GM23338 (cell line): ENCODE results near the gene SASH1. TPM values are rescaled to one million over a fixed set of nuclear protein-coding genes. Genes with fewer than 3 reads are reported as not detected.
A peak's percentile ranks its signal among the peaks of the same experiment; 100 is the strongest.

Experiments
- ATAC-seq: fragments of 200-7000 bp; cut with Tn5 transposase; 3 replicates; pipeline ENCODE4 v1.9.1; 2020
- DNase-seq: peaks from one replicate; pipeline ENCODE4 v3.0.0-alpha.2; 2015; ENCODE audit warnings: low spot score
- H2AFZ ChIP-seq: fragments of 200-600 bp; sonication (generic); 2 replicates; pipeline ENCODE4 v1.8.0; 2016; ENCODE audit warnings: antibody characterized with exemption, mild to moderate bottlenecking, moderate library complexity
- H3F3A ChIP-seq: fragments of 200-600 bp; sonication (generic); replicated peaks from 2 replicates; pipeline ENCODE4 v1.8.0; 2017; ENCODE audit warnings: antibody characterized with exemption, mixed run types, low read depth
- H3K27ac ChIP-seq: fragments of 200-600 bp; sonication (generic); 2 replicates; pipeline ENCODE4 v1.6.1; 2016; ENCODE audit warnings: low read depth
- H3K27me3 ChIP-seq: fragments of 200-600 bp; sonication (generic); 2 replicates; pipeline ENCODE4 v1.8.0; 2016; ENCODE audit warnings: mild to moderate bottlenecking, mixed run types, moderate library complexity; ENCODE audit not compliant: insufficient read depth
- H3K36me3 ChIP-seq: fragments of 200-600 bp; sonication (generic); 2 replicates; pipeline ENCODE4 v1.8.0; 2016; ENCODE audit warnings: mild to moderate bottlenecking; ENCODE audit not compliant: insufficient read depth
- H3K4me1 ChIP-seq: fragments of 200-600 bp; sonication (generic); 2 replicates; pipeline ENCODE4 v1.8.0; 2016; ENCODE audit warnings: mild to moderate bottlenecking, moderate library complexity; ENCODE audit not compliant: insufficient read depth
- H3K4me2 ChIP-seq: fragments of 200-600 bp; sonication (generic); 2 replicates; pipeline ENCODE4 v1.7.1; 2017; ENCODE audit warnings: mixed run types
- H3K4me3 ChIP-seq: fragments of 200-600 bp; sonication (generic); 2 replicates; pipeline ENCODE4 v1.6.1; 2016; ENCODE audit warnings: mixed run types
- H3K79me2 ChIP-seq: fragments of 200-600 bp; sonication (generic); replicated peaks from 2 replicates; pipeline ENCODE4 v1.8.0; 2017; ENCODE audit warnings: mild to moderate bottlenecking; ENCODE audit not compliant: insufficient read depth
- H3K9me2 ChIP-seq: fragments of 200-600 bp; sonication (generic); 2 replicates; pipeline ENCODE4 v1.8.0; 2017; ENCODE audit not compliant: insufficient read depth
- H4K20me1 ChIP-seq: fragments of 200-600 bp; sonication (generic); replicated peaks from 2 replicates; pipeline ENCODE4 v1.8.0; 2017; ENCODE audit warnings: mild to moderate bottlenecking; ENCODE audit not compliant: insufficient read depth
- H3K27ac Mint-ChIP-seq: 2 replicates; pipeline ENCODE4 v1.8.0; 2020; ENCODE audit warnings: inconsistent platforms, mild to moderate bottlenecking, moderate library complexity, mixed read lengths
- H3K27me3 Mint-ChIP-seq: 3 replicates; pipeline ENCODE4 v1.8.0; 2022; ENCODE audit warnings: low read depth, mild to moderate bottlenecking, moderate library complexity, mixed read lengths, inconsistent platforms; ENCODE audit not compliant: insufficient read depth, poor library complexity
- H3K36me3 Mint-ChIP-seq: 3 replicates; pipeline ENCODE4 v1.8.0; 2021; ENCODE audit warnings: low read depth, mild to moderate bottlenecking, inconsistent platforms, moderate library complexity, mixed read lengths
- H3K4me1 Mint-ChIP-seq: 3 replicates; pipeline ENCODE4 v1.8.0; 2020; ENCODE audit warnings: mild to moderate bottlenecking, inconsistent platforms, mixed read lengths
- H3K4me3 Mint-ChIP-seq: 3 replicates; pipeline ENCODE4 v1.8.0; 2021; ENCODE audit warnings: moderate library complexity, mild to moderate bottlenecking, inconsistent platforms, mixed read lengths
- H3K9me3 Mint-ChIP-seq: 3 replicates; pipeline ENCODE4 v1.8.0; 2020; ENCODE audit warnings: moderate library complexity, mild to moderate bottlenecking, inconsistent platforms, mixed read lengths
- CREB1 ChIP-seq: fragments of 250-450 bp; sonication (Bioruptor Pico); IDR thresholded peaks from 2 replicates; pipeline ENCODE4 v1.5.0; 2020; ENCODE audit warnings: low read depth, mild to moderate bottlenecking, moderate library complexity
- EZH2 ChIP-seq: fragments of 200-600 bp; sonication (generic); IDR thresholded peaks from one replicate; pipeline ENCODE4 v1.8.0; 2017; ENCODE audit warnings: antibody characterized with exemption, mild to moderate bottlenecking, low read depth; ENCODE audit not compliant: unreplicated experiment
- EZH2phosphoT487 ChIP-seq: fragments of 200-600 bp; sonication (generic); IDR thresholded peaks from one replicate; pipeline ENCODE4 v1.8.1; 2018; ENCODE audit warnings: antibody characterized with exemption; ENCODE audit not compliant: unreplicated experiment
- JUNB ChIP-seq: IDR thresholded peaks from one replicate; pipeline ENCODE4 v1.6.1; 2016; ENCODE audit warnings: antibody characterized with exemption; ENCODE audit not compliant: unreplicated experiment
- NANOG ChIP-seq: IDR thresholded peaks from 2 replicates; pipeline ENCODE4 v1.6.1; 2016; ENCODE audit warnings: antibody characterized with exemption, borderline replicate concordance
- POLR2AphosphoS5 ChIP-seq: IDR thresholded peaks from 2 replicates; pipeline ENCODE4 v1.6.1; 2016; ENCODE audit warnings: antibody characterized with exemption, low read depth
- STAT1 ChIP-seq: IDR thresholded peaks from one replicate; pipeline ENCODE4 v1.6.1; 2016; ENCODE audit warnings: antibody characterized with exemption; ENCODE audit not compliant: unreplicated experiment
- ZNF114 ChIP-seq: fragments of 250-450 bp; sonication (Bioruptor Pico); IDR thresholded peaks from 2 replicates; pipeline ENCODE4 v1.5.0; 2020; ENCODE audit warnings: mild to moderate bottlenecking, moderate library complexity
- ZNF331 ChIP-seq: fragments of 250-450 bp; sonication (Bioruptor Pico); IDR thresholded peaks from 2 replicates; pipeline ENCODE4 v1.5.0; 2020; ENCODE audit warnings: low read depth, mild to moderate bottlenecking, moderate library complexity
- polyA plus RNA-seq: library from polyadenylated mRNA; unstranded; fragments of >200 nt; fragmentation: Nextera tagmentation; extraction: Ambion mirVana; gene quantifications from 2 replicates; pipeline ENCODE4 v1.2.1, GENCODE V29; 2016
- total RNA-seq: library from RNA; depleted of rRNA; stranded (reverse); fragments of >200 nt; shearing (Covaris generic); gene quantifications from 2 replicates; pipeline ENCODE4 v1.2.3, GENCODE V29; 2014
- TF ChIP-seq, protein P1 (sequence below), 2 experiments: fragments of 200-600 bp in 1 of 2; sonication (generic) in 1 of 2; conservative IDR thresholded peaks; 2 replicates each; pipeline versions ENCODE4 v1.5.1 to v1.6.1; 2016 to 2017; ENCODE audit warnings: antibody characterized with exemption in 2 of 2, low read depth in 2 of 2, mild to moderate bottlenecking in 2 of 2, moderate library complexity in 1 of 2
- TF ChIP-seq, protein P2 (sequence below): fragments of 250-450 bp; sonication (Bioruptor Pico); IDR thresholded peaks from 2 replicates; pipeline ENCODE4 v1.5.0; 2020; ENCODE audit warnings: mild to moderate bottlenecking, moderate library complexity
- TF ChIP-seq, protein P3 (sequence below): IDR thresholded peaks from 2 replicates; pipeline ENCODE4 v1.6.1; 2016; ENCODE audit warnings: antibody characterized with exemption
- TF ChIP-seq, protein P4 (sequence below): IDR thresholded peaks from one replicate; pipeline ENCODE4 v1.6.1; 2018; ENCODE audit warnings: antibody characterized with exemption; ENCODE audit not compliant: unreplicated experiment

Gene SASH1
- total and polyA plus RNA-seq, 2 experiments from 2014 or later = 8.2 to 30.2 TPM

DNA sequence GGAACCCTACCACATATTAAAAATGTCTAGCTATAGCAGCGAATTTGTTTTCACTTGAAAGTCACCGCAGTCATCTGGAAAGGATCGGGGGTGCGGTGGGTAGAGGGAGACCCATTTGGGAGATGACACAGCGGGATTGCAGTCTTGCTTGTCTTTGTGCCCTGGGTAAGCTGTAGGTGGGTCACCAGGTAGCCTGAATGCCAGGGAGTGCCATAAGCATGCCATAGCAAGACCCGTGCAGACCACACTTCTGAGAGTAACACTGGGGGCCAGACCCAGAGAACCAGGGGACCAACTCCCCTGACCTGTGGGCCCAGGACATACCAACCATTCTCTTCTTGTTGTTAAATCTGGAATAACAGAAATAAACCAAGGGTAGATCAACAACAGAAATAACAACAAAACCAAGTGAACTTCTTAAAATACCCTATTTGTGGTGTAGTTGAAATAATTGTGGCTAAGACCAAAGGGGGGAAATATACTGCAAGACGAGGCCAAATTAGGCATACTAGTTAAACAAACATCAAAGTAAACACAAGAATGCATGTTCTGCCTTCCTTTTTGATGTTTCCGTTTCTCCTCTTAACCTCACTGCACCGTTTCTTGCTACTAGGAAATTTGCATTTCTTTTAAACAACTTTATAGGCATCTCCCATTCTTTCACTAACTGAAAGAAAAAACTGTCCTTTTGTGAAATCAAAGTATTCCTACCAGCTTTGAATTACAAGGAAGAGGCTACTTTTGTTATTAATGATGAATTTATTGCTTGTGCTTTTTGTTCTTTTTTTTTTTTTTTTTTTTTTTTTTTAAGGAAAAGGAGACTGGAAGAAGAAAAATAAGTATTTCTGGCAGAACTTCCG is 128.2 kb downstream of the SASH1 start:
- Mint-ChIP-seq H3K9me3 (no peaks in the 10 kb centered on the region), H3K36me3 (peaks cover 32% of the 10 kb centered on the region; the same call in 2 of the 3 replicates), H3K27ac (peak overlapping the region; percentile 53), H3K27me3 (no peaks in the 10 kb centered on the region), H3K4me1 (peaks cover 35% of the 10 kb centered on the region), H3K4me3 (no peak overlapping the region)
- H2AFZ ChIP-seq = no peak overlapping the region
- H3K79me2 ChIP-seq = no peaks in the 10 kb centered on the region
- H3K27me3 ChIP-seq = no peaks in the 10 kb centered on the region
- H3K9me2 ChIP-seq = no peaks in the 10 kb centered on the region; the same call in 1 of the 2 replicates
- peaks cover 30% of the 10 kb centered on the region for H3K4me1 ChIP-seq
- ATAC-seq (no peak), DNase-seq (no peak)
- 0 out of 2 replicates have a peak overlapping the region, but pooled peaks have one; percentile 60 for H3K27ac ChIP-seq
- no peak overlapping the region; the same call in 1 of the 2 replicates for H3K4me2 ChIP-seq
- H3K4me3 ChIP-seq = no peak overlapping the region
- TF ChIP-seq JUNB (no peak), EZH2phosphoT487 (no peak), EZH2 (no peak), POLR2AphosphoS5 (no peak), ZNF331 (CRISPR knock-in tag) (no peak), CREB1 (CRISPR knock-in tag) (no peak), ZNF114 (CRISPR knock-in tag) (no peak), NANOG (no peak), STAT1 (no peak)
- TF ChIP-seq, protein P1, sequence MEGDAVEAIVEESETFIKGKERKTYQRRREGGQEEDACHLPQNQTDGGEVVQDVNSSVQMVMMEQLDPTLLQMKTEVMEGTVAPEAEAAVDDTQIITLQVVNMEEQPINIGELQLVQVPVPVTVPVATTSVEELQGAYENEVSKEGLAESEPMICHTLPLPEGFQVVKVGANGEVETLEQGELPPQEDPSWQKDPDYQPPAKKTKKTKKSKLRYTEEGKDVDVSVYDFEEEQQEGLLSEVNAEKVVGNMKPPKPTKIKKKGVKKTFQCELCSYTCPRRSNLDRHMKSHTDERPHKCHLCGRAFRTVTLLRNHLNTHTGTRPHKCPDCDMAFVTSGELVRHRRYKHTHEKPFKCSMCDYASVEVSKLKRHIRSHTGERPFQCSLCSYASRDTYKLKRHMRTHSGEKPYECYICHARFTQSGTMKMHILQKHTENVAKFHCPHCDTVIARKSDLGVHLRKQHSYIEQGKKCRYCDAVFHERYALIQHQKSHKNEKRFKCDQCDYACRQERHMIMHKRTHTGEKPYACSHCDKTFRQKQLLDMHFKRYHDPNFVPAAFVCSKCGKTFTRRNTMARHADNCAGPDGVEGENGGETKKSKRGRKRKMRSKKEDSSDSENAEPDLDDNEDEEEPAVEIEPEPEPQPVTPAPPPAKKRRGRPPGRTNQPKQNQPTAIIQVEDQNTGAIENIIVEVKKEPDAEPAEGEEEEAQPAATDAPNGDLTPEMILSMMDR (conservative IDR thresholded peaks at IDR 0.05; ENCODE audit: low read depth in 2 of 2) = no peak
- TF ChIP-seq, protein P2, sequence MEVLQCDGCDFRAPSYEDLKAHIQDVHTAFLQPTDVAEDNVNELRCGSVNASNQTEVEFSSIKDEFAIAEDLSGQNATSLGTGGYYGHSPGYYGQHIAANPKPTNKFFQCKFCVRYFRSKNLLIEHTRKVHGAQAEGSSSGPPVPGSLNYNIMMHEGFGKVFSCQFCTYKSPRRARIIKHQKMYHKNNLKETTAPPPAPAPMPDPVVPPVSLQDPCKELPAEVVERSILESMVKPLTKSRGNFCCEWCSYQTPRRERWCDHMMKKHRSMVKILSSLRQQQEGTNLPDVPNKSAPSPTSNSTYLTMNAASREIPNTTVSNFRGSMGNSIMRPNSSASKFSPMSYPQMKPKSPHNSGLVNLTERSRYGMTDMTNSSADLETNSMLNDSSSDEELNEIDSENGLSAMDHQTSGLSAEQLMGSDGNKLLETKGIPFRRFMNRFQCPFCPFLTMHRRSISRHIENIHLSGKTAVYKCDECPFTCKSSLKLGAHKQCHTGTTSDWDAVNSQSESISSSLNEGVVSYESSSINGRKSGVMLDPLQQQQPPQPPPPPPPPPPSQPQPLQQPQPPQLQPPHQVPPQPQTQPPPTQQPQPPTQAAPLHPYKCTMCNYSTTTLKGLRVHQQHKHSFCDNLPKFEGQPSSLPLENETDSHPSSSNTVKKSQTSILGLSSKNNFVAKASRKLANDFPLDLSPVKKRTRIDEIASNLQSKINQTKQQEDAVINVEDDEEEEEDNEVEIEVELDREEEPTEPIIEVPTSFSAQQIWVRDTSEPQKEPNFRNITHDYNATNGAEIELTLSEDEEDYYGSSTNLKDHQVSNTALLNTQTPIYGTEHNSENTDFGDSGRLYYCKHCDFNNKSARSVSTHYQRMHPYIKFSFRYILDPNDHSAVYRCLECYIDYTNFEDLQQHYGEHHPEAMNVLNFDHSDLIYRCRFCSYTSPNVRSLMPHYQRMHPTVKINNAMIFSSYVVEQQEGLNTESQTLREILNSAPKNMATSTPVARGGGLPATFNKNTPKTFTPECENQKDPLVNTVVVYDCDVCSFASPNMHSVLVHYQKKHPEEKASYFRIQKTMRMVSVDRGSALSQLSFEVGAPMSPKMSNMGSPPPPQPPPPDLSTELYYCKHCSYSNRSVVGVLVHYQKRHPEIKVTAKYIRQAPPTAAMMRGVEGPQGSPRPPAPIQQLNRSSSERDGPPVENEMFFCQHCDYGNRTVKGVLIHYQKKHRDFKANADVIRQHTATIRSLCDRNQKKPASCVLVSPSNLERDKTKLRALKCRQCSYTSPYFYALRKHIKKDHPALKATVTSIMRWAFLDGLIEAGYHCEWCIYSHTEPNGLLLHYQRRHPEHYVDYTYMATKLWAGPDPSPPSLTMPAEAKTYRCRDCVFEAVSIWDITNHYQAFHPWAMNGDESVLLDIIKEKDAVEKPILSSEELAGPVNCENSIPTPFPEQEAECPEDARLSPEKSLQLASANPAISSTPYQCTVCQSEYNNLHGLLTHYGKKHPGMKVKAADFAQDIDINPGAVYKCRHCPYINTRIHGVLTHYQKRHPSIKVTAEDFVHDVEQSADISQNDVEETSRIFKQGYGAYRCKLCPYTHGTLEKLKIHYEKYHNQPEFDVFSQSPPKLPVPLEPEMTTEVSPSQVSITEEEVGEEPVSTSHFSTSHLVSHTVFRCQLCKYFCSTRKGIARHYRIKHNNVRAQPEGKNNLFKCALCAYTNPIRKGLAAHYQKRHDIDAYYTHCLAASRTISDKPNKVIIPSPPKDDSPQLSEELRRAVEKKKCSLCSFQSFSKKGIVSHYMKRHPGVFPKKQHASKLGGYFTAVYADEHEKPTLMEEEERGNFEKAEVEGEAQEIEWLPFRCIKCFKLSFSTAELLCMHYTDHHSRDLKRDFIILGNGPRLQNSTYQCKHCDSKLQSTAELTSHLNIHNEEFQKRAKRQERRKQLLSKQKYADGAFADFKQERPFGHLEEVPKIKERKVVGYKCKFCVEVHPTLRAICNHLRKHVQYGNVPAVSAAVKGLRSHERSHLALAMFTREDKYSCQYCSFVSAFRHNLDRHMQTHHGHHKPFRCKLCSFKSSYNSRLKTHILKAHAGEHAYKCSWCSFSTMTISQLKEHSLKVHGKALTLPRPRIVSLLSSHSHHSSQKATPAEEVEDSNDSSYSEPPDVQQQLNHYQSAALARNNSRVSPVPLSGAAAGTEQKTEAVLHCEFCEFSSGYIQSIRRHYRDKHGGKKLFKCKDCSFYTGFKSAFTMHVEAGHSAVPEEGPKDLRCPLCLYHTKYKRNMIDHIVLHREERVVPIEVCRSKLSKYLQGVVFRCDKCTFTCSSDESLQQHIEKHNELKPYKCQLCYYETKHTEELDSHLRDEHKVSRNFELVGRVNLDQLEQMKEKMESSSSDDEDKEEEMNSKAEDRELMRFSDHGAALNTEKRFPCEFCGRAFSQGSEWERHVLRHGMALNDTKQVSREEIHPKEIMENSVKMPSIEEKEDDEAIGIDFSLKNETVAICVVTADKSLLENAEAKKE (CRISPR knock-in tag) = no peak
- TF ChIP-seq, protein P3, sequence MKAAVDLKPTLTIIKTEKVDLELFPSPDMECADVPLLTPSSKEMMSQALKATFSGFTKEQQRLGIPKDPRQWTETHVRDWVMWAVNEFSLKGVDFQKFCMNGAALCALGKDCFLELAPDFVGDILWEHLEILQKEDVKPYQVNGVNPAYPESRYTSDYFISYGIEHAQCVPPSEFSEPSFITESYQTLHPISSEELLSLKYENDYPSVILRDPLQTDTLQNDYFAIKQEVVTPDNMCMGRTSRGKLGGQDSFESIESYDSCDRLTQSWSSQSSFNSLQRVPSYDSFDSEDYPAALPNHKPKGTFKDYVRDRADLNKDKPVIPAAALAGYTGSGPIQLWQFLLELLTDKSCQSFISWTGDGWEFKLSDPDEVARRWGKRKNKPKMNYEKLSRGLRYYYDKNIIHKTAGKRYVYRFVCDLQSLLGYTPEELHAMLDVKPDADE = no peak
- TF ChIP-seq, protein P4, sequence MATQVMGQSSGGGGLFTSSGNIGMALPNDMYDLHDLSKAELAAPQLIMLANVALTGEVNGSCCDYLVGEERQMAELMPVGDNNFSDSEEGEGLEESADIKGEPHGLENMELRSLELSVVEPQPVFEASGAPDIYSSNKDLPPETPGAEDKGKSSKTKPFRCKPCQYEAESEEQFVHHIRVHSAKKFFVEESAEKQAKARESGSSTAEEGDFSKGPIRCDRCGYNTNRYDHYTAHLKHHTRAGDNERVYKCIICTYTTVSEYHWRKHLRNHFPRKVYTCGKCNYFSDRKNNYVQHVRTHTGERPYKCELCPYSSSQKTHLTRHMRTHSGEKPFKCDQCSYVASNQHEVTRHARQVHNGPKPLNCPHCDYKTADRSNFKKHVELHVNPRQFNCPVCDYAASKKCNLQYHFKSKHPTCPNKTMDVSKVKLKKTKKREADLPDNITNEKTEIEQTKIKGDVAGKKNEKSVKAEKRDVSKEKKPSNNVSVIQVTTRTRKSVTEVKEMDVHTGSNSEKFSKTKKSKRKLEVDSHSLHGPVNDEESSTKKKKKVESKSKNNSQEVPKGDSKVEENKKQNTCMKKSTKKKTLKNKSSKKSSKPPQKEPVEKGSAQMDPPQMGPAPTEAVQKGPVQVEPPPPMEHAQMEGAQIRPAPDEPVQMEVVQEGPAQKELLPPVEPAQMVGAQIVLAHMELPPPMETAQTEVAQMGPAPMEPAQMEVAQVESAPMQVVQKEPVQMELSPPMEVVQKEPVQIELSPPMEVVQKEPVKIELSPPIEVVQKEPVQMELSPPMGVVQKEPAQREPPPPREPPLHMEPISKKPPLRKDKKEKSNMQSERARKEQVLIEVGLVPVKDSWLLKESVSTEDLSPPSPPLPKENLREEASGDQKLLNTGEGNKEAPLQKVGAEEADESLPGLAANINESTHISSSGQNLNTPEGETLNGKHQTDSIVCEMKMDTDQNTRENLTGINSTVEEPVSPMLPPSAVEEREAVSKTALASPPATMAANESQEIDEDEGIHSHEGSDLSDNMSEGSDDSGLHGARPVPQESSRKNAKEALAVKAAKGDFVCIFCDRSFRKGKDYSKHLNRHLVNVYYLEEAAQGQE = no peak
- no peaks in the 10 kb centered on the region for H3F3A ChIP-seq
- peaks cover 8% of the 10 kb centered on the region; the same call in 1 of the 2 replicates for H4K20me1 ChIP-seq
- no peaks in the 10 kb centered on the region for H3K36me3 ChIP-seq
